AG04449 (cell line): ENCODE data around the gene VAMP8.
"Not testable (repeated sequence)": the region's sequence is repeated elsewhere in the genome, so short reads cannot be mapped to it uniquely, and the experiment has no call there.

Source experiments
- CTCF ChIA-PET: fragments of 350-600 bp; formaldehyde crosslinking; extraction: SDS; loops from one replicate; lab custom pipeline; 2021; ENCODE audit warnings: antibody characterized with exemption; lab: Yijun Ruan, JAX
- POLR2A ChIA-PET: fragments of 400-600, 350-600 bp; formaldehyde crosslinking; extraction: SDS; loops from one replicate; lab custom pipeline; 2020; ENCODE audit warnings: antibody characterized with exemption, inconsistent platforms; lab: Yijun Ruan, JAX
- DNase-seq: peaks from one replicate; pipeline ENCODE4 v3.0.0-alpha.2; 2010; ENCODE audit warnings: low read depth, low spot score
- H3K4me3 ChIP-seq: 2 replicates; pipeline ENCODE4 v1.5.1; 2011; ENCODE audit warnings: low read depth, mild to moderate bottlenecking, control low read depth, low read length
- CTCF ChIP-seq: IDR thresholded peaks from one replicate; pipeline ENCODE4 v1.5.1; 2011; ENCODE audit warnings: mild to moderate bottlenecking, moderate library complexity, low read length, control low read depth, inconsistent platforms; ENCODE audit not compliant: insufficient read depth; ENCODE audit errors: missing control alignments

The VAMP8 gene

GRCh38 chr2:85591563-85591962, 14.2 kb downstream of the VAMP8 start:
- POLR2A ChIA-PET: interaction anchor here (0.8 to 3.2 kb wide), 3 partner anchors 10 to 20 kb away, joined by 3 to 15 read pairs (median 7); partner anchors contain the start of genes C2orf68 and TMEM150A
- no peak overlapping the region for H3K4me3 ChIP-seq
- no peak for TF ChIP-seq CTCF
- DNase-seq: no peak
- CTCF ChIA-PET: interaction anchor here (1.2 to 1.9 kb wide), 3 partner anchors 33 to 171 kb away, joined by 3 to 8 read pairs (median 5); no protein-coding TSS in a partner anchor

GRCh38 chr2:85592299-85592698, 14.9 kb downstream of the VAMP8 start:
- CTCF ChIA-PET: interaction anchor here (1.9 kb wide), 1 partner anchor 40 kb away, joined by 8 read pairs; no protein-coding TSS in a partner anchor
- H3K4me3 ChIP-seq, POLR2A ChIA-PET, DNase-seq: not testable (repeated sequence)

GRCh38 chr2:85593023-85593422, 15.6 kb downstream of the VAMP8 start:
- DNase-seq: no peak
- POLR2A ChIA-PET: no interaction called here
- no peak for TF ChIP-seq CTCF
- H3K4me3 ChIP-seq: no peak overlapping the region
- CTCF ChIA-PET: no interaction called here

GRCh38 chr2:85594715-85595300, 17.4 kb downstream of the VAMP8 start:
- DNase-seq: no peak
- H3K4me3 ChIP-seq: peak overlapping the region; percentile 67
- no peak for TF ChIP-seq CTCF
- ChIA-PET CTCF (interaction anchor here (0.8 to 2.7 kb wide), 10 partner anchors 8 to 240 kb away, joined by 3 to 11 read pairs (median 4); partner anchors contain the start of gene TMEM150A), POLR2A (interaction anchor here (0.6 to 3.0 kb wide), 9 partner anchors 11 to 240 kb away, joined by 3 to 25 read pairs (median 5); partner anchors contain the start of genes C2orf68, ELMOD3, MAT2A and RETSAT)

GRCh38 chr2:85595301-85596025, 18.1 kb downstream of the VAMP8 start, which contains the start of gene RNF181:
RNF181 (plus strand) TSS chr2:85595745; CDS start chr2:85595764, 19 bp downstream.
- peak within 1 kb of the TSS; percentile 100 for H3K4me3 ChIP-seq
- ChIA-PET CTCF (interaction anchor here (0.6 to 2.7 kb wide), 11 partner anchors 8 to 240 kb away, joined by 3 to 11 read pairs (median 3); partner anchors contain the start of gene TMEM150A), POLR2A (interaction anchor here (0.6 to 3.0 kb wide), 9 partner anchors 10 to 241 kb away, joined by 3 to 25 read pairs (median 5); partner anchors contain the start of genes C2orf68, ELMOD3, MAT2A and RETSAT)
- no peak for TF ChIP-seq CTCF
- DNase-seq: peak; percentile 97

- H3K4me3 ChIP-seq: peak overlapping the region; percentile 100
- no peak for DNase-seq
- TF ChIP-seq CTCF: no peak
- ChIA-PET POLR2A (interaction anchor here (1.3 to 3.0 kb wide), 5 partner anchors 10 to 242 kb away, joined by 4 to 25 read pairs (median 5); partner anchors contain the start of genes ELMOD3, MAT2A, RETSAT and USP39), CTCF (interaction anchor here (1.0 to 2.7 kb wide), 6 partner anchors 10 to 174 kb away, joined by 3 to 11 read pairs (median 6); no protein-coding TSS in a partner anchor)
These were observed 18.6 kb downstream of the VAMP8 start for GRCh38 chr2:85596026-85596333.
